ENCODE results near the gene TRDN. TPM values are rescaled to one million over a fixed set of nuclear protein-coding genes. Genes with fewer than 3 reads are reported as not detected.

The TRDN gene
- total RNA-seq, 1 donor from 2014 or later: 0.12 TPM

- no peak overlapping the region for H3K4me3 Mint-ChIP-seq (ENCODE audit: low read depth)
- no peak for DNase-seq (ENCODE audit: low spot score, unreplicated experiment)
- H3K36me3 Mint-ChIP-seq (ENCODE audit: insufficient read depth): no peaks in the 10 kb centered on the region
- no peaks in the 10 kb centered on the region for H3K4me1 Mint-ChIP-seq (ENCODE audit: low read depth)
- no peaks in the 10 kb centered on the region for H3K9me3 Mint-ChIP-seq (ENCODE audit: low read depth)
- no peak for TF ChIP-seq CTCF (IDR thresholded peaks at IDR 0.05; ENCODE audit: unreplicated experiment)
- no peak overlapping the region for H3K27ac Mint-ChIP-seq
- no peaks in the 10 kb centered on the region for H3K27me3 Mint-ChIP-seq
Observed at GRCh38 chr6:123616942-123617341, 19.8 kb downstream of the TRDN start.

GRCh38 chr6:123616016-123616415, 20.7 kb downstream of the TRDN start:
- Mint-ChIP-seq H3K27ac (no peak overlapping the region), H3K4me3 (ENCODE audit: low read depth) (no peak overlapping the region), H3K36me3 (ENCODE audit: insufficient read depth) (no peaks in the 10 kb centered on the region), H3K9me3 (ENCODE audit: low read depth) (no peaks in the 10 kb centered on the region), H3K4me1 (ENCODE audit: low read depth) (no peaks in the 10 kb centered on the region), H3K27me3 (no peaks in the 10 kb centered on the region)
- TF ChIP-seq CTCF (IDR thresholded peaks at IDR 0.05; ENCODE audit: unreplicated experiment): no peak
- DNase-seq (ENCODE audit: low spot score, unreplicated experiment): no peak

- H3K27me3 Mint-ChIP-seq: no peaks in the 10 kb centered on the region
- no peak overlapping the region for H3K27ac Mint-ChIP-seq
- no peak for TF ChIP-seq CTCF (IDR thresholded peaks at IDR 0.05; ENCODE audit: unreplicated experiment)
- DNase-seq (ENCODE audit: low spot score, unreplicated experiment): no peak
- peaks cover 4% of the 10 kb centered on the region for H3K4me1 Mint-ChIP-seq (ENCODE audit: low read depth)
- H3K9me3 Mint-ChIP-seq (ENCODE audit: low read depth): no peaks in the 10 kb centered on the region
- no peak overlapping the region for H3K4me3 Mint-ChIP-seq (ENCODE audit: low read depth)
- no peaks in the 10 kb centered on the region for H3K36me3 Mint-ChIP-seq (ENCODE audit: insufficient read depth)
Observed at GRCh38 chr6:123610779-123611178, 26.0 kb downstream of the TRDN start.

GRCh38 chr6:123604067-123604466, 32.7 kb downstream of the TRDN start:
- Mint-ChIP-seq H3K27ac (peak overlapping the region; percentile 67), H3K4me1 (ENCODE audit: low read depth) (peaks cover 12% of the 10 kb centered on the region), H3K4me3 (ENCODE audit: low read depth) (no peak overlapping the region), H3K9me3 (ENCODE audit: low read depth) (no peaks in the 10 kb centered on the region), H3K36me3 (ENCODE audit: insufficient read depth) (no peaks in the 10 kb centered on the region), H3K27me3 (peaks cover 2% of the 10 kb centered on the region)
- DNase-seq (ENCODE audit: low spot score, unreplicated experiment): no peak
- no peak for TF ChIP-seq CTCF (IDR thresholded peaks at IDR 0.05; ENCODE audit: unreplicated experiment)

- TF ChIP-seq CTCF (IDR thresholded peaks at IDR 0.05; ENCODE audit: unreplicated experiment): no peak
- H3K9me3 Mint-ChIP-seq (ENCODE audit: low read depth): no peaks in the 10 kb centered on the region
- no peak for DNase-seq (ENCODE audit: low spot score, unreplicated experiment)
- no peaks in the 10 kb centered on the region for H3K36me3 Mint-ChIP-seq (ENCODE audit: insufficient read depth)
- no peaks in the 10 kb centered on the region for H3K4me1 Mint-ChIP-seq (ENCODE audit: low read depth)
- H3K27ac Mint-ChIP-seq: no peak overlapping the region
- no peak overlapping the region for H3K4me3 Mint-ChIP-seq (ENCODE audit: low read depth)
- H3K27me3 Mint-ChIP-seq: peaks cover 2% of the 10 kb centered on the region
Observed at GRCh38 chr6:123598011-123598410, 38.7 kb downstream of the TRDN start.
